IMR-90 (cell line): ENCODE data around the gene DPP6. TPM values are rescaled to one million over a fixed set of nuclear protein-coding genes. Genes with fewer than 3 reads are reported as not detected.

Source experiments
- ATAC-seq: fragments of 200-7000 bp; cut with Tn5 transposase; 2 replicates; pipeline ENCODE4 v1.9.1; 2020; ENCODE audit warnings: low read depth, mild to moderate bottlenecking, moderate library complexity
- BruUV-seq: library from RNA; stranded (reverse); fragments of 400-500 nt; replicated peaks from 2 replicates; lab custom pipeline; 2021; lab: Mats Ljungman, UMichigan
- CTCF ChIA-PET: fragments of 300-600 bp; formaldehyde crosslinking; extraction: SDS; loops from one replicate; lab custom pipeline; 2021; ENCODE audit warnings: antibody characterized with exemption; lab: Yijun Ruan, JAX
- POLR2A ChIA-PET: fragments of 300-600 bp; sonication (Branson Sonifier 250); formaldehyde crosslinking; loops from one replicate; lab custom pipeline; 2022; ENCODE audit warnings: antibody characterized with exemption; ENCODE audit not compliant: unreplicated experiment; lab: Charles Lee
- DNase-seq: peaks from one replicate; pipeline ENCODE4 v3.0.0; 2013
- H2AFZ ChIP-seq: replicated peaks from 2 replicates; pipeline ENCODE3; 2013; ENCODE audit warnings: low read length, mild to moderate bottlenecking; ENCODE audit not compliant: poor library complexity
- H2AK5ac ChIP-seq: 2 replicates; pipeline ENCODE4 v1.6.1; 2013; ENCODE audit warnings: low read depth, low read length, inconsistent platforms
- H2AK9ac ChIP-seq: replicated peaks from 2 replicates; pipeline ENCODE3; 2013; ENCODE audit warnings: mild to moderate bottlenecking, low read depth, low read length, moderate library complexity; ENCODE audit not compliant: poor library complexity
- H2BK120ac ChIP-seq: 2 replicates; pipeline ENCODE4 v1.6.1; 2013; ENCODE audit warnings: low read depth, low read length, inconsistent platforms
- H2BK15ac ChIP-seq: 3 replicates; pipeline ENCODE4 v1.6.1; 2013; ENCODE audit warnings: low read depth, low read length, inconsistent platforms
- H2BK20ac ChIP-seq: 2 replicates; pipeline ENCODE4 v1.6.1; 2013; ENCODE audit warnings: low read depth, mild to moderate bottlenecking, inconsistent platforms, low read length, moderate library complexity
- H2BK5ac ChIP-seq: 2 replicates; pipeline ENCODE4 v1.6.1; 2013; ENCODE audit warnings: mild to moderate bottlenecking, low read depth, low read length, inconsistent platforms; ENCODE audit not compliant: poor library complexity, severe bottlenecking
- H3K14ac ChIP-seq: replicated peaks from 2 replicates; pipeline ENCODE4 v1.6.1; 2013; ENCODE audit warnings: low read depth, low read length, inconsistent platforms
- H3K18ac ChIP-seq: 2 replicates; pipeline ENCODE4 v1.6.1; 2013; ENCODE audit warnings: low read depth, low read length, control low read depth
- H3K23ac ChIP-seq: 2 replicates; pipeline ENCODE4 v1.6.1; 2013; ENCODE audit warnings: low read depth, low read length, inconsistent platforms
- H3K27ac ChIP-seq: 2 replicates; pipeline ENCODE4 v1.5.1; 2013; ENCODE audit warnings: mild to moderate bottlenecking, control low read depth, low read length; ENCODE audit not compliant: insufficient read depth
- H3K27me3 ChIP-seq: 2 replicates; pipeline ENCODE4 v1.6.1; 2013; ENCODE audit warnings: low read length; ENCODE audit not compliant: control insufficient read depth, insufficient read depth
- H3K36me3 ChIP-seq: 2 replicates; pipeline ENCODE4 v1.6.1; 2013; ENCODE audit warnings: low read length, mixed read lengths; ENCODE audit not compliant: control insufficient read depth, insufficient read depth
- H3K4ac ChIP-seq: 2 replicates; pipeline ENCODE4 v1.6.1; 2013; ENCODE audit warnings: low read depth, low read length, inconsistent platforms
- H3K4me1 ChIP-seq: 2 replicates; pipeline ENCODE4 v1.6.1; 2013; ENCODE audit warnings: low read length, mixed read lengths; ENCODE audit not compliant: control insufficient read depth, insufficient read depth
- H3K4me2 ChIP-seq: 2 replicates; pipeline ENCODE4 v1.6.1; 2013; ENCODE audit warnings: low read depth, mild to moderate bottlenecking, control low read depth, low read length, moderate library complexity
- H3K4me3 ChIP-seq: 2 replicates; pipeline ENCODE4 v1.5.1; 2013; ENCODE audit warnings: low read depth, mild to moderate bottlenecking, control low read depth, low read length, moderate library complexity; ENCODE audit not compliant: insufficient read depth
- H3K56ac ChIP-seq: 2 replicates; pipeline ENCODE4 v1.6.1; 2013; ENCODE audit warnings: low read length, inconsistent platforms; ENCODE audit not compliant: insufficient read depth; ENCODE audit errors: extremely low read depth
- H3K79me1 ChIP-seq, 2 experiments: 2 replicates each; pipeline ENCODE4 v1.6.1; 2013; ENCODE audit warnings: low read length in 2 of 2, inconsistent platforms in 1 of 2, low read depth in 1 of 2
- H3K9ac ChIP-seq: 2 replicates; pipeline ENCODE4 v1.6.1; 2013; ENCODE audit warnings: low read depth, low read length, control low read depth
- H3K9me1 ChIP-seq: 2 replicates; pipeline ENCODE4 v1.6.1; 2013; ENCODE audit warnings: low read length, inconsistent platforms; ENCODE audit not compliant: insufficient read depth
- H3K9me3 ChIP-seq: 2 replicates; pipeline ENCODE4 v1.6.1; 2013; ENCODE audit warnings: low read length; ENCODE audit not compliant: control insufficient read depth, insufficient read depth
- H4K20me1 ChIP-seq: 2 replicates; pipeline ENCODE4 v1.6.1; 2013; ENCODE audit warnings: low read length, inconsistent platforms; ENCODE audit not compliant: insufficient read depth
- H4K5ac ChIP-seq: 2 replicates; pipeline ENCODE4 v1.6.1; 2013; ENCODE audit warnings: mild to moderate bottlenecking, low read depth, low read length, control low read depth
- H4K8ac ChIP-seq, 2 experiments: 2 replicates each; pipeline ENCODE4 v1.6.1; 2013; ENCODE audit warnings: low read depth in 2 of 2, low read length in 2 of 2, control low read depth in 1 of 2, inconsistent platforms in 1 of 2
- H4K91ac ChIP-seq: 2 replicates; pipeline ENCODE4 v1.6.1; 2013; ENCODE audit warnings: low read depth, low read length, inconsistent platforms; ENCODE audit not compliant: insufficient read depth
- BHLHE40 ChIP-seq: fragments of 150-350 bp; IDR thresholded peaks from 2 replicates; pipeline ENCODE4 v1.6.1; 2016; ENCODE audit warnings: mild to moderate bottlenecking, low read depth, low read length
- CEBPB ChIP-seq: IDR thresholded peaks from 2 replicates; pipeline ENCODE4 v1.6.1; 2012; ENCODE audit warnings: low read depth, low read length, improper control_type of control experiment
- CHD1 ChIP-seq: IDR thresholded peaks from 2 replicates; pipeline ENCODE4 v1.6.1; 2012; ENCODE audit warnings: low read depth, low read length, improper control_type of control experiment
- MAZ ChIP-seq: IDR thresholded peaks from 2 replicates; pipeline ENCODE4 v1.6.1; 2012; ENCODE audit warnings: low read depth, mild to moderate bottlenecking, low read length, improper control_type of control experiment, moderate library complexity, borderline replicate concordance
- MXI1 ChIP-seq: IDR thresholded peaks from 2 replicates; pipeline ENCODE4 v1.6.1; 2012; ENCODE audit warnings: low read depth, mild to moderate bottlenecking, low read length, moderate library complexity, borderline replicate concordance
- NFE2L2 ChIP-seq: fragments of 150-350 bp; IDR thresholded peaks from 2 replicates; pipeline ENCODE4 v1.6.1; 2016; ENCODE audit warnings: low read depth, mild to moderate bottlenecking, low read length
- POLR2A ChIP-seq: IDR thresholded peaks from 2 replicates; pipeline ENCODE4 v1.6.1; 2012; ENCODE audit warnings: mild to moderate bottlenecking, low read depth, low read length
- RCOR1 ChIP-seq: IDR thresholded peaks from 2 replicates; pipeline ENCODE4 v1.6.1; 2012; ENCODE audit warnings: mild to moderate bottlenecking, low read length, improper control_type of control experiment; ENCODE audit not compliant: insufficient replicate concordance
- RFX5 ChIP-seq: IDR thresholded peaks from 2 replicates; pipeline ENCODE4 v1.8.0; 2012; ENCODE audit warnings: low read depth, mild to moderate bottlenecking, low read length, moderate library complexity
- SMC3 ChIP-seq: fragments of 150-350 bp; IDR thresholded peaks from 2 replicates; pipeline ENCODE4 v1.6.1; 2016; ENCODE audit warnings: low read depth, mild to moderate bottlenecking, antibody characterized with exemption, low read length, moderate library complexity
- WGBS, 2 experiments: methylation state at CpG; one replicate each; pipeline versions ENCODE4 v1.1.5 to v1.1.7; 2013; ENCODE audit warnings: missing lambda C conversion rate in 2 of 2; ENCODE audit not compliant: insufficient read length in 1 of 2; ENCODE audit errors: extremely low coverage in 2 of 2; 5-methylcytosine and 5-hydroxymethylcytosine counted together
- dilution Hi-C: fragments of 300-500 bp; cut with HindIII; formaldehyde crosslinking; loops from one replicate; pipeline ENCODE4 v1.14.3; 2018; ENCODE audit warnings: low sequenced_read_pairs; ENCODE audit not compliant: unreplicated experiment
- in situ Hi-C: fragments of 300-500 bp; cut with MboI; formaldehyde crosslinking; loops from 3 replicates; pipeline ENCODE4 v1.14.3; 2019; ENCODE audit warnings: low sequenced_read_pairs, inconsistent platforms, mixed read lengths
- intact Hi-C: fragments of 100-400 bp; cut with micrococcal nuclease; formaldehyde crosslinking; loops from 2 replicates; pipeline ENCODE4 v1.10.0; 2022
- polyA plus RNA-seq, 3 experiments: library from polyadenylated mRNA; depleted of rRNA; stranded (reverse); fragments of >200 nt; gene quantifications; 2 replicates each; pipeline ENCODE4 v1.2.3, GENCODE V29; 2012; ENCODE audit warnings: low replicate concordance in 1 of 3
- total RNA-seq: library from RNA; depleted of rRNA; stranded (reverse); fragments of >200 nt; gene quantifications from 2 replicates; pipeline ENCODE4 v1.2.3, GENCODE V29; 2012
- TF ChIP-seq, protein P1 (sequence below): conservative IDR thresholded peaks from 2 replicates; pipeline ENCODE4 v1.5.1; 2012; ENCODE audit warnings: mild to moderate bottlenecking, low read depth, low read length, improper control_type of control experiment
- TF ChIP-seq, protein P2 (sequence below): fragments of 150-350 bp; IDR thresholded peaks from 2 replicates; pipeline ENCODE4 v1.6.1; 2016; ENCODE audit warnings: low read depth, mild to moderate bottlenecking, low read length, moderate library complexity, borderline replicate concordance
- TF ChIP-seq, protein P3 (sequence below): fragments of 150-350 bp; IDR thresholded peaks from 2 replicates; pipeline ENCODE4 v1.6.1; 2017; ENCODE audit warnings: mild to moderate bottlenecking, antibody characterized with exemption, low read length, low read depth

Gene DPP6
- total and polyA plus RNA-seq, 2 of the 4 experiments (the other 2 are of a cell fraction): not detected

DNA sequence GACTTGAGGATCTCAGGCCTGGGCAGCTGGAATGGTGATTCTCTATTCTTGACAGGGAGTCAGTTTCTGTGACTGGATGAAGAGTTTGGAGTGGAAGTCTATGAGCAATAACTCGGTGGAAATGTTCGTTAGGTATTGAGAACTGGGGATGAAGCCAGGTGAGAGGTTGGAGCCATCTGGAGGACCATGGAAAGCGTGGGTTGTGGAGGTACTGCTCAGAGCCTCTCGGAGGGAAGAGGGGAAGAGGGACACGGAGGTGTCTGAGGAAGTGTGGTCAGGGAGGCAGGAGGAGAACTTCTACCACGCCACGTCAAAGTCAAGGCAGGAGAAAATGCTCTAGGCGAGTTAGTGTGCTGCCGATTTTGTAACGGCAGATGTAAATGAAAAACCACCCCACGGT, 430.7 kb downstream of the DPP6 start:
- no peaks in the 10 kb centered on the region for H3K79me1 ChIP-seq
- no peaks in the 10 kb centered on the region for H3K36me3 ChIP-seq
- no peak overlapping the region for H2AK9ac ChIP-seq
- H3K23ac ChIP-seq: no peak overlapping the region
- H4K20me1 ChIP-seq: no peaks in the 10 kb centered on the region
- H3K9me3 ChIP-seq: peaks cover 31% of the 10 kb centered on the region
- POLR2A ChIA-PET: no interaction called here
- H2AK5ac ChIP-seq: no peak overlapping the region
- H3K27me3 ChIP-seq: no peaks in the 10 kb centered on the region
- ATAC-seq (no peak), DNase-seq (no peak)
- CTCF ChIA-PET: no interaction called here
- no peak overlapping the region for H3K14ac ChIP-seq
- no peak overlapping the region for H3K4me2 ChIP-seq
- no peak overlapping the region for H4K8ac ChIP-seq
- no peaks in the 10 kb centered on the region for H3K4me1 ChIP-seq
- no peak overlapping the region for H4K91ac ChIP-seq
- no peak overlapping the region for H3K27ac ChIP-seq
- 60% methylated on average over 3 of the region's 11 CpGs; no CpG with 5 or more reads in 1 of the 2 experiments for WGBS, 2 experiments
- no TSS peak for BruUV-seq
- no peak overlapping the region for H2BK120ac ChIP-seq
- no peak overlapping the region for H3K56ac ChIP-seq
- dilution Hi-C loops (no loop called here), intact Hi-C loops (no loop called here), in situ Hi-C loops (no loop called here)
- H2AFZ ChIP-seq: no peak overlapping the region
- TF ChIP-seq, protein P1, sequence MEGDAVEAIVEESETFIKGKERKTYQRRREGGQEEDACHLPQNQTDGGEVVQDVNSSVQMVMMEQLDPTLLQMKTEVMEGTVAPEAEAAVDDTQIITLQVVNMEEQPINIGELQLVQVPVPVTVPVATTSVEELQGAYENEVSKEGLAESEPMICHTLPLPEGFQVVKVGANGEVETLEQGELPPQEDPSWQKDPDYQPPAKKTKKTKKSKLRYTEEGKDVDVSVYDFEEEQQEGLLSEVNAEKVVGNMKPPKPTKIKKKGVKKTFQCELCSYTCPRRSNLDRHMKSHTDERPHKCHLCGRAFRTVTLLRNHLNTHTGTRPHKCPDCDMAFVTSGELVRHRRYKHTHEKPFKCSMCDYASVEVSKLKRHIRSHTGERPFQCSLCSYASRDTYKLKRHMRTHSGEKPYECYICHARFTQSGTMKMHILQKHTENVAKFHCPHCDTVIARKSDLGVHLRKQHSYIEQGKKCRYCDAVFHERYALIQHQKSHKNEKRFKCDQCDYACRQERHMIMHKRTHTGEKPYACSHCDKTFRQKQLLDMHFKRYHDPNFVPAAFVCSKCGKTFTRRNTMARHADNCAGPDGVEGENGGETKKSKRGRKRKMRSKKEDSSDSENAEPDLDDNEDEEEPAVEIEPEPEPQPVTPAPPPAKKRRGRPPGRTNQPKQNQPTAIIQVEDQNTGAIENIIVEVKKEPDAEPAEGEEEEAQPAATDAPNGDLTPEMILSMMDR: no peak
- TF ChIP-seq, protein P2, sequence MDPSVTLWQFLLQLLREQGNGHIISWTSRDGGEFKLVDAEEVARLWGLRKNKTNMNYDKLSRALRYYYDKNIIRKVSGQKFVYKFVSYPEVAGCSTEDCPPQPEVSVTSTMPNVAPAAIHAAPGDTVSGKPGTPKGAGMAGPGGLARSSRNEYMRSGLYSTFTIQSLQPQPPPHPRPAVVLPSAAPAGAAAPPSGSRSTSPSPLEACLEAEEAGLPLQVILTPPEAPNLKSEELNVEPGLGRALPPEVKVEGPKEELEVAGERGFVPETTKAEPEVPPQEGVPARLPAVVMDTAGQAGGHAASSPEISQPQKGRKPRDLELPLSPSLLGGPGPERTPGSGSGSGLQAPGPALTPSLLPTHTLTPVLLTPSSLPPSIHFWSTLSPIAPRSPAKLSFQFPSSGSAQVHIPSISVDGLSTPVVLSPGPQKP: no peak
- TF ChIP-seq MAZ (no peak), RFX5 (no peak), MXI1 (no peak), RCOR1 (no peak), BHLHE40 (no peak), POLR2A (no peak), NFE2L2 (no peak), CHD1 (no peak), SMC3 (no peak), CEBPB (no peak)
- TF ChIP-seq, protein P3, sequence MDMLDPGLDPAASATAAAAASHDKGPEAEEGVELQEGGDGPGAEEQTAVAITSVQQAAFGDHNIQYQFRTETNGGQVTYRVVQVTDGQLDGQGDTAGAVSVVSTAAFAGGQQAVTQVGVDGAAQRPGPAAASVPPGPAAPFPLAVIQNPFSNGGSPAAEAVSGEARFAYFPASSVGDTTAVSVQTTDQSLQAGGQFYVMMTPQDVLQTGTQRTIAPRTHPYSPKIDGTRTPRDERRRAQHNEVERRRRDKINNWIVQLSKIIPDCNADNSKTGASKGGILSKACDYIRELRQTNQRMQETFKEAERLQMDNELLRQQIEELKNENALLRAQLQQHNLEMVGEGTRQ: no peak
- no peak overlapping the region for H3K4me3 ChIP-seq
- no peak overlapping the region for H3K18ac ChIP-seq
- H2BK20ac ChIP-seq: no peak overlapping the region
- no peak overlapping the region for H2BK15ac ChIP-seq
- no peak overlapping the region for H3K4ac ChIP-seq
- H3K9ac ChIP-seq: no peak overlapping the region
- H4K5ac ChIP-seq: no peak overlapping the region
- no peak overlapping the region for H2BK5ac ChIP-seq
- H3K9me1 ChIP-seq: no peaks in the 10 kb centered on the region
